Activated T-helper 1 cell treated with anti-CD3 and anti-CD28 coated beads, Interleukin-12 subunit alpha, Interleukin-12 subunit beta, Interleukin-2, Interleukin-4 antibody, amounts not matched to agents 30 ng/mL and 10 ng/mL and 1 ng/mL, durations not matched to agents 14 hours and 24 hours and 36 hours (primary cell): ENCODE results near the gene KLF14. TPM values are rescaled to one million over a fixed set of nuclear protein-coding genes. Genes with fewer than 3 reads are reported as not detected.
"Not testable (repeated sequence)": the region's sequence is repeated elsewhere in the genome, so short reads cannot be mapped to it uniquely, and the experiment has no call there.

Source experiments
- DNase-seq: peaks from one replicate; pipeline ENCODE4 v3.0.0; 2021; ENCODE audit warnings: low spot score
- H3K27ac Mint-ChIP-seq: one replicate; pipeline ENCODE4 v1.8.0; 2021; ENCODE audit warnings: mild to moderate bottlenecking, mixed read lengths
- H3K27me3 Mint-ChIP-seq: one replicate; pipeline ENCODE4 v1.8.0; 2022; ENCODE audit warnings: mild to moderate bottlenecking, moderate library complexity, mixed read lengths; ENCODE audit not compliant: insufficient read depth
- H3K36me3 Mint-ChIP-seq: one replicate; pipeline ENCODE4 v1.8.0; 2021; ENCODE audit warnings: low read depth, mixed read lengths
- H3K4me1 Mint-ChIP-seq: one replicate; pipeline ENCODE4 v1.8.0; 2021; ENCODE audit warnings: low read depth, mixed read lengths
- H3K4me3 Mint-ChIP-seq: one replicate; pipeline ENCODE4 v1.8.0; 2021; ENCODE audit warnings: mild to moderate bottlenecking, moderate library complexity, mixed read lengths
- H3K9me3 Mint-ChIP-seq: one replicate; pipeline ENCODE4 v1.8.0; 2021; ENCODE audit warnings: mixed read lengths
- intact Hi-C: fragments of 100-400 bp; cut with micrococcal nuclease; formaldehyde crosslinking; loops from one replicate; pipeline ENCODE4 v1.15.1; 2024
- total RNA-seq: library from RNA; stranded (reverse); gene quantifications from 2 replicates; pipeline ENCODE4 v1.2.3, GENCODE V29; 2022

KLF14 gene
- total RNA-seq, 1 donor from 2014 or later: not detected

- Mint-ChIP-seq H3K4me3 (no peak overlapping the region), H3K27ac (no peak overlapping the region), H3K36me3 (no peaks in the 10 kb centered on the region), H3K4me1 (no peaks in the 10 kb centered on the region), H3K9me3 (peaks cover 3% of the 10 kb centered on the region), H3K27me3 (peaks cover 5% of the 10 kb centered on the region)
- DNase-seq: no peak
- intact Hi-C loops: no loop called here
Observed at GRCh38 chr7:130700760-130701159, 33.2 kb downstream of the KLF14 start.

DNA sequence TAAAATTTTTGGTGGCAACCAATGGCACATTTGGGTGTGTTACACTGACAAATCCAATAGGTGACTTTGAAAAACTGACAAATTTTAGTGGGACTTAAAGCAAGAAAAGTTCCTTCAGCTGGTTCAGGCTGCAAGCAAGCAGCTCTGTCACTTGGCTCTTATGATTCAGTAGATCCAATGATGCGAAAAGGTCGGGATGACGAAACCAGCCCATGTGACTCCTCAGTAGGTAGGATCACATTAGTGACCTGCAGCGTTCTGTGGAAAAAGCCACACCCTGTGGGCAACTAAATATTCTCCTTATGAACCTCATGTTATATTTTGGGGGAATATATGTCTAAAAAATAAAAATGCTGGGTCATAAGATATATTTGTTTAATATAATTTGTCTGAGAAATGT lies 34.3 kb downstream of the KLF14 start:
- no peak for DNase-seq
- Mint-ChIP-seq H3K4me1 (no peaks in the 10 kb centered on the region), H3K27me3 (peaks cover 5% of the 10 kb centered on the region), H3K27ac (no peak overlapping the region), H3K9me3 (peaks cover 3% of the 10 kb centered on the region), H3K36me3 (no peaks in the 10 kb centered on the region), H3K4me3 (no peak overlapping the region)
- intact Hi-C loops: no loop called here

DNA sequence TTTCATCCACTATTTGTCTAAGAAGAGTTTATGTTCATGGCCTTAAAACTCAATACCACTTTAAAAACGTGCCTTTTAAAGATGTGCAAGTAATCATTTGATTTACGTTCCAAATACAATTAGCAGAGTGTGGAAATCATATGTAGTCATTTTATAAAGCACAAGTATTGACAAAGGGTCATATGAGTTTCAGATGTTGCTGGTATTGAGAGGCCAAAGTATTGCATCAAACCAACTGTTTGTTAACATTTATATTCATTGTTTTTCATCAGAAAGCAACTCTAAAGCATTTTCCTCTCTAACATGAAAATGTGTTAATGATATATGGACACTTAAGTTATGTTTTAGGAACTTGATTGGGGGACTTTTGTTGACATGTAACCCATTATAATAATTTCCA lies 36.2 kb downstream of the KLF14 start:
- intact Hi-C loops: no loop called here
- Mint-ChIP-seq H3K4me1 (no peaks in the 10 kb centered on the region), H3K27ac (no peak overlapping the region), H3K27me3 (peaks cover 3% of the 10 kb centered on the region), H3K9me3 (no peaks in the 10 kb centered on the region), H3K4me3 (no peak overlapping the region), H3K36me3 (no peaks in the 10 kb centered on the region)
- DNase-seq: no peak

GRCh38 chr7:130695840-130696239 lies 38.2 kb downstream of the KLF14 start:
- Mint-ChIP-seq H3K9me3 (peaks cover 15% of the 10 kb centered on the region), H3K27me3 (peaks cover 3% of the 10 kb centered on the region), H3K36me3 (no peaks in the 10 kb centered on the region), H3K4me1 (no peaks in the 10 kb centered on the region), H3K27ac (no peak overlapping the region), H3K4me3 (no peak overlapping the region)
- no peak for DNase-seq
- intact Hi-C loops: no loop called here

DNA sequence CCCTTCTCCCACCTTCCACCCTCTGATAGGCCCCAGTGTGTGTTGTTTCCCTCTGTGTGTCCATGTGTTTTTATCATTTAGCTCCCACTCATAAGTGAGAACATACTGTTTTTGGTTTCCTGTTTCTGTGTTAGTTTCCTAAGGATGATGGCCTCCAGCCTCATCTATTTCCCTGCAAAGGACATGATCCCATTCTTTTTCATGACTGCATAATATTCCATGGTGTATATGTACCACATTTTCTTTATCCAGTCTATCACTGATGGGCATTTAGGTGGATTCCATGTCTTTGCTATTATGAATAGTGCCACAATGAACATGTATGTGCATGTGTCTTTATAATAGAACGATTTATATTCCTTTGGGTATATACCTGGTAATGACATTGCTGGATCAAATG lies 41.6 kb downstream of the KLF14 start:
- H3K36me3 Mint-ChIP-seq, intact Hi-C loops, H3K4me1 Mint-ChIP-seq, H3K27me3 Mint-ChIP-seq, H3K4me3 Mint-ChIP-seq, H3K27ac Mint-ChIP-seq, DNase-seq: not testable (repeated sequence)
- H3K9me3 Mint-ChIP-seq: peaks cover 15% of the 10 kb centered on the region

GRCh38 chr7:130689683-130690082 lies 44.3 kb downstream of the KLF14 start:
- Mint-ChIP-seq H3K27ac (no peak overlapping the region), H3K36me3 (no peaks in the 10 kb centered on the region), H3K9me3 (peaks cover 18% of the 10 kb centered on the region), H3K27me3 (no peaks in the 10 kb centered on the region), H3K4me1 (no peaks in the 10 kb centered on the region), H3K4me3 (no peak overlapping the region)
- DNase-seq: no peak
- intact Hi-C loops: no loop called here

DNA sequence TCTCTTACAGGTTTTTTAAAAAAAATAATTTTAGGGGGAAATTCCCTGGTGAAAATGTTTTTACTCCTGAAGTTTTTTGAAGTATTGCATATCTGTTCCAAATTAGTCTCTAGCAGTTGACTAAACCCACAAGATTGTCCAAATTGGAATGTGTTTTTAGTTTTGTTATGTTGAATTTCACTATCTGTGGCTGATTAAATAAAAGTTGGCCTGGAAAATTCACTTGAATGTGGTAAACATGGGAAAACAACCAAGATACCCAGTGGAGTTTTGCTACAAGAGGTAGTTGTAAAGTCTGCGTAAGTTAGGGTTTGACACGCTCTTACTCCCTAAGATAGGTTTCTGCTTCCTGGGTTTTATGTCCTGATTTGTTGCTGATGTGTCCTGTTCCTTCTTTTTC lies 51.0 kb downstream of the KLF14 start:
- intact Hi-C loops: no loop called here
- Mint-ChIP-seq H3K27ac (no peak overlapping the region), H3K36me3 (no peaks in the 10 kb centered on the region), H3K9me3 (peaks cover 3% of the 10 kb centered on the region), H3K4me3 (no peak overlapping the region), H3K4me1 (no peaks in the 10 kb centered on the region), H3K27me3 (peaks cover 1% of the 10 kb centered on the region)
- DNase-seq: no peak

Other genes starting within 250 kb of the KLF14 start
- 4.1 and 9.1 TPM in 2 replicates for gene MEST, start 242.1 kb downstream of the KLF14 start, total RNA-seq
- 19.3 and 20.9 TPM in 2 replicates for gene COPG2, start 65.5 kb downstream of the KLF14 start, total RNA-seq
- not detected in 2 replicates for gene TSGA13, start 47.7 kb downstream of the KLF14 start, total RNA-seq